Inflammatory macrophage (primary cell): Measurements from ENCODE around the gene ARHGAP10.
"Not testable (repeated sequence)": the region's sequence is repeated elsewhere in the genome, so short reads cannot be mapped to it uniquely, and the experiment has no call there.

Source experiments
- DNase-seq, 2 donors: peaks; one replicate each; pipeline ENCODE4 v3.0.0-alpha.2; 2020 to 2022

Gene ARHGAP10

GRCh38 chr4:147912106-147912505 lies 180.2 kb downstream of the ARHGAP10 start:
- not testable (repeated sequence) for DNase-seq

GRCh38 chr4:147913137-147913536 lies 181.2 kb downstream of the ARHGAP10 start:
- DNase-seq, result no peak

GRCh38 chr4:147916351-147916750 lies 184.5 kb downstream of the ARHGAP10 start:
- DNase-seq, result no peak

- no peak for DNase-seq
Measured at GRCh38 chr4:147923381-147923780, 191.5 kb downstream of the ARHGAP10 start.

- no peak for DNase-seq
Measured at GRCh38 chr4:147923854-147924253, 192.0 kb downstream of the ARHGAP10 start.

- peak in 1 of 2 donors; percentile 5 for DNase-seq
Measured at GRCh38 chr4:147924604-147925412, 192.9 kb downstream of the ARHGAP10 start.

GRCh38 chr4:147927377-147928137 lies 195.7 kb downstream of the ARHGAP10 start:
- DNase-seq, result no peak

- DNase-seq, result no peak
Measured at GRCh38 chr4:147928400-147928799, 196.5 kb downstream of the ARHGAP10 start.

- no peak for DNase-seq
Measured at GRCh38 chr4:147929746-147930145, 197.9 kb downstream of the ARHGAP10 start.

GRCh38 chr4:147933316-147933715 lies 201.4 kb downstream of the ARHGAP10 start:
- DNase-seq, result no peak

GRCh38 chr4:147933779-147934178 lies 201.9 kb downstream of the ARHGAP10 start:
- no peak for DNase-seq

- no peak for DNase-seq
Measured at GRCh38 chr4:147938496-147938895, 206.6 kb downstream of the ARHGAP10 start.

GRCh38 chr4:147940171-147940570 lies 208.3 kb downstream of the ARHGAP10 start:
- DNase-seq, result no peak

GRCh38 chr4:147941373-147941772 lies 209.5 kb downstream of the ARHGAP10 start:
- no peak for DNase-seq

- no peak for DNase-seq
Measured at GRCh38 chr4:147942729-147943128, 210.8 kb downstream of the ARHGAP10 start.

GRCh38 chr4:147943159-147943638 lies 211.3 kb downstream of the ARHGAP10 start:
- DNase-seq, result peak; percentile 26 to 56

GRCh38 chr4:147944249-147944648 lies 212.4 kb downstream of the ARHGAP10 start:
- peak; percentile 39 to 67 for DNase-seq

GRCh38 chr4:147944670-147945260 lies 212.9 kb downstream of the ARHGAP10 start:
- no peak for DNase-seq

- no peak for DNase-seq
Measured at GRCh38 chr4:147948336-147948735, 216.4 kb downstream of the ARHGAP10 start.

GRCh38 chr4:147950261-147950660 lies 218.4 kb downstream of the ARHGAP10 start:
- no peak for DNase-seq

- peak; percentile 47 to 52 for DNase-seq
Measured at GRCh38 chr4:147950841-147951240, 219.0 kb downstream of the ARHGAP10 start.

GRCh38 chr4:147954850-147955249 lies 223.0 kb downstream of the ARHGAP10 start:
- DNase-seq, result no peak
